K562 (cell line): ENCODE measurements around the gene MARK3. TPM values are rescaled to one million over a fixed set of nuclear protein-coding genes. Genes with fewer than 3 reads are reported as not detected.
A peak's percentile ranks its signal among the peaks of the same experiment; 100 is the strongest.

ENCODE experiments used
- CC2D1A ChIP-seq: fragments of 450-650 bp; IDR thresholded peaks from 2 replicates; pipeline ENCODE4 v1.6.1; 2017; ENCODE audit warnings: mild to moderate bottlenecking
- CCNT2 ChIP-seq: IDR thresholded peaks from 2 replicates; pipeline ENCODE4 v1.6.1; 2011; ENCODE audit warnings: borderline replicate concordance, low read depth, mild to moderate bottlenecking, moderate library complexity, mixed read lengths, low read length; ENCODE audit not compliant: insufficient read length; ENCODE audit errors: extremely low read depth
- CTBP1 ChIP-seq: fragments of 450-650 bp; IDR thresholded peaks from 2 replicates; pipeline ENCODE4 v1.6.1; 2016; ENCODE audit warnings: borderline replicate concordance
- DEAF1 ChIP-seq: fragments of 450-650 bp; formaldehyde crosslinking; IDR thresholded peaks from 2 replicates; pipeline ENCODE4 v1.4.0; 2020; ENCODE audit warnings: mild to moderate bottlenecking, moderate library complexity
- E2F1 ChIP-seq: sonication (generic); formaldehyde crosslinking; IDR thresholded peaks from 2 replicates; pipeline ENCODE4 v1.8.1; 2023; ENCODE audit warnings: mild to moderate bottlenecking, missing genetic modification reagents, moderate library complexity
- ETS2 ChIP-seq: IDR thresholded peaks from 2 replicates; pipeline ENCODE4 v1.6.1; 2016; ENCODE audit warnings: borderline replicate concordance, missing genetic modification characterization, mild to moderate bottlenecking, moderate library complexity, missing compliant biosample characterization; ENCODE audit not compliant: poor library complexity, severe bottlenecking
- HBP1 ChIP-seq: fragments of 450-650 bp; formaldehyde crosslinking; IDR thresholded peaks from 2 replicates; pipeline ENCODE4 v1.4.0; 2022; ENCODE audit warnings: missing genetic modification characterization
- HEY1 ChIP-seq: fragments of 250-450 bp; sonication (Bioruptor Pico); IDR thresholded peaks from 2 replicates; pipeline ENCODE4 v1.5.0; 2020; ENCODE audit warnings: mild to moderate bottlenecking, moderate library complexity, borderline replicate concordance
- HLTF ChIP-seq: fragments of 450-650 bp; IDR thresholded peaks from 2 replicates; pipeline ENCODE4 v1.6.1; 2016
- KAT2B ChIP-seq: IDR thresholded peaks from one replicate; pipeline ENCODE4 v1.6.1; 2012; ENCODE audit warnings: low read depth, mild to moderate bottlenecking, control low read depth, inconsistent platforms, low read length, moderate library complexity
- RBM22 ChIP-seq: fragments of 200-400 bp; formaldehyde crosslinking; IDR thresholded peaks from 2 replicates; pipeline ENCODE4 v1.6.1; 2018; ENCODE audit warnings: low read length, low read depth; ENCODE audit not compliant: poor library complexity, severe bottlenecking
- SMC3 ChIP-seq: conservative IDR thresholded peaks from 2 replicates; pipeline ENCODE4 v1.6.1; 2011; ENCODE audit warnings: low read depth, low read length, improper control_type of control experiment; ENCODE audit not compliant: insufficient read depth
- SNRNP70 ChIP-seq: fragments of 200-400 bp; formaldehyde crosslinking; optimal IDR thresholded peaks from 2 replicates; pipeline ENCODE3; 2017; ENCODE audit warnings: low read depth, low read length
- SOX6 ChIP-seq: fragments of 450-650 bp; IDR thresholded peaks from 2 replicates; pipeline ENCODE4 v1.6.1; 2014; ENCODE audit warnings: mild to moderate bottlenecking
- SREBF2 ChIP-seq: sonication (generic); formaldehyde crosslinking; IDR thresholded peaks from 2 replicates; pipeline ENCODE4 v1.4.0; 2020; ENCODE audit warnings: mild to moderate bottlenecking, missing genetic modification reagents
- SRSF7 ChIP-seq: fragments of 200-400 bp; formaldehyde crosslinking; optimal IDR thresholded peaks from 2 replicates; pipeline ENCODE3; 2017; ENCODE audit warnings: mild to moderate bottlenecking, low read depth, low read length
- ZBTB43 ChIP-seq: sonication (generic); formaldehyde crosslinking; IDR thresholded peaks from 2 replicates; pipeline ENCODE4 v1.8.0; 2023; ENCODE audit warnings: mild to moderate bottlenecking, missing genetic modification reagents
- ZNF12 ChIP-seq: sonication (generic); formaldehyde crosslinking; IDR thresholded peaks from 2 replicates; pipeline ENCODE4 v1.4.0; 2020; ENCODE audit warnings: mild to moderate bottlenecking, missing genetic modification reagents
- ZNF133 ChIP-seq: fragments of 250-450 bp; sonication (Bioruptor Pico); IDR thresholded peaks from 2 replicates; pipeline ENCODE4 v1.4.0; 2020; ENCODE audit warnings: mild to moderate bottlenecking
- ZNF23 ChIP-seq: fragments of 250-450 bp; sonication (Bioruptor Pico); IDR thresholded peaks from 2 replicates; pipeline ENCODE4 v1.4.0; 2020; ENCODE audit warnings: mild to moderate bottlenecking
- ZNF354B ChIP-seq: fragments of 250-450 bp; sonication (Bioruptor Pico); IDR thresholded peaks from 2 replicates; pipeline ENCODE4 v1.4.0; 2020
- polyA plus RNA-seq, 8 experiments: library from polyadenylated mRNA; depleted of rRNA in 4 of 8; stranded (reverse) in 5 of 8; unstranded in 3 of 8; fragments of >200 nt; fragmentation: Nextera tagmentation in 2 of 8; fragmentation: Illumina TruSeq in 1 of 8; extraction: Ambion mirVana in 2 of 8; extraction: Trizol in 1 of 8; gene quantifications; 2 replicates each; pipeline versions ENCODE4 v1.2.1 to v1.2.3, GENCODE V29; 2011 to 2014; ENCODE audit warnings: inconsistent platforms in 1 of 8, missing spikeins in 1 of 8
- total RNA-seq, 7 experiments: library from RNA; depleted of rRNA in 6 of 7; stranded (reverse); fragments of >200 nt in 6 of 7; fragmentation: Illumina TruSeq in 2 of 7; extraction: Trizol in 2 of 7; gene quantifications; 2 replicates each; pipeline versions ENCODE4 v1.2.1 to v1.2.3, GENCODE V29; 2011 to 2021; ENCODE audit warnings: low replicate concordance in 1 of 7

MARK3 gene
- total and polyA plus RNA-seq, 9 of the 15 experiments (the other 6 are each of a cell fraction or from before 2014, with no cell fraction given), result 10.1 to 68.7 (median 56.3) TPM

- TF ChIP-seq HBP1 (CRISPR knock-in tag) (no peak), SNRNP70 (no peak), ETS2 (no peak), DEAF1 (peak; percentile 62), ZNF354B (no peak), CCNT2 (no peak), SREBF2 (CRISPR knock-in tag) (no peak), CC2D1A (peak; percentile 59), RBM22 (no peak), HLTF (no peak), KAT2B (no peak), CTBP1 (peak; percentile 63), SOX6 (no peak), ZBTB43 (no peak), E2F1 (CRISPR knock-in tag) (no peak), ZNF133 (CRISPR knock-in tag) (no peak), SRSF7 (no peak), ZNF12 (CRISPR knock-in tag) (no peak), SMC3 (peak; percentile 90), HEY1 (no peak), ZNF23 (CRISPR knock-in tag) (no peak)
Observed at GRCh38 chr14:103546652-103547454, 161.6 kb downstream of the MARK3 start (continued).
